Non-pigmented ciliary epithelial cell (primary cell): ENCODE measurements around the gene CCDC146.
"Not testable (repeated sequence)": the region's sequence is repeated elsewhere in the genome, so short reads cannot be mapped to it uniquely, and the experiment has no call there.

Experiments
- DNase-seq: peaks from one replicate; pipeline ENCODE4 v3.0.0-alpha.2; 2010; ENCODE audit warnings: low read depth

CCDC146 gene

GRCh38 chr7:77199013-77199966, 76.9 kb downstream of the CCDC146 start, which contains the start of gene FGL2:
Gene FGL2 (minus strand): TSS chr7:77199819. CDS start chr7:77199793, 26 bp downstream.
- peak; percentile 9 for DNase-seq

- DNase-seq: no peak
Observed at GRCh38 chr7:77200542-77200941, 78.1 kb downstream of the CCDC146 start.

GRCh38 chr7:77202481-77202976, 80.1 kb downstream of the CCDC146 start:
- no peak for DNase-seq

GRCh38 chr7:77205706-77206105, 83.3 kb downstream of the CCDC146 start:
- DNase-seq: no peak

GRCh38 chr7:77208416-77208815, 86.0 kb downstream of the CCDC146 start:
- no peak for DNase-seq

GRCh38 chr7:77209479-77210139, 87.2 kb downstream of the CCDC146 start:
- no peak for DNase-seq

- no peak for DNase-seq
Observed at GRCh38 chr7:77216181-77216845, 93.9 kb downstream of the CCDC146 start.

GRCh38 chr7:77217474-77218185, 95.2 kb downstream of the CCDC146 start:
- DNase-seq: no peak

- not testable (repeated sequence) for DNase-seq
Observed at GRCh38 chr7:77219701-77220331, 97.4 kb downstream of the CCDC146 start.

GRCh38 chr7:77222065-77222464, 99.7 kb downstream of the CCDC146 start:
- DNase-seq: no peak

GRCh38 chr7:77222819-77223218, 100.4 kb downstream of the CCDC146 start:
- no peak for DNase-seq

GRCh38 chr7:77223261-77223660, 100.8 kb downstream of the CCDC146 start:
- DNase-seq: no peak

- DNase-seq: no peak
Observed at GRCh38 chr7:77226357-77226839, 104.0 kb downstream of the CCDC146 start.

- not testable (repeated sequence) for DNase-seq
Observed at GRCh38 chr7:77228795-77229194, 106.4 kb downstream of the CCDC146 start.

- DNase-seq: no peak
Observed at GRCh38 chr7:77232467-77232866, 110.1 kb downstream of the CCDC146 start.

- DNase-seq: peak; percentile 20
Observed at GRCh38 chr7:77235276-77235675, 112.9 kb downstream of the CCDC146 start.

- DNase-seq: no peak
Observed at GRCh38 chr7:77238703-77239136, 116.3 kb downstream of the CCDC146 start.

- DNase-seq: no peak
Observed at GRCh38 chr7:77239471-77239870, 117.1 kb downstream of the CCDC146 start.

GRCh38 chr7:77242068-77242467, 119.7 kb downstream of the CCDC146 start:
- no peak for DNase-seq

- DNase-seq: no peak
Observed at GRCh38 chr7:77242554-77242953, 120.1 kb downstream of the CCDC146 start.
